Type B pancreatic cell (in vitro differentiated cells): ENCODE data around the gene PREPL. TPM values are rescaled to one million over a fixed set of nuclear protein-coding genes. Genes with fewer than 3 reads are reported as not detected.

ENCODE experiments used
- DNase-seq: peaks from one replicate; pipeline ENCODE4 v3.0.0; 2021; ENCODE audit warnings: mixed read lengths; ENCODE audit not compliant: unreplicated experiment; ENCODE audit errors: extremely low spot score
- H3K27ac Mint-ChIP-seq: 2 replicates; pipeline ENCODE4 v1.8.0; 2021; ENCODE audit warnings: mild to moderate bottlenecking, mixed read lengths
- H3K27me3 Mint-ChIP-seq: 2 replicates; pipeline ENCODE4 v1.8.0; 2021; ENCODE audit warnings: mixed read lengths
- H3K36me3 Mint-ChIP-seq: 2 replicates; pipeline ENCODE4 v1.8.0; 2021; ENCODE audit warnings: mixed read lengths
- H3K4me1 Mint-ChIP-seq: one replicate; pipeline ENCODE4 v1.8.0; 2021; ENCODE audit warnings: mixed read lengths; ENCODE audit not compliant: unreplicated experiment
- H3K4me3 Mint-ChIP-seq: 2 replicates; pipeline ENCODE4 v1.8.0; 2021; ENCODE audit warnings: mild to moderate bottlenecking, mixed read lengths
- H3K9me3 Mint-ChIP-seq: 2 replicates; pipeline ENCODE4 v1.8.0; 2021; ENCODE audit warnings: mixed read lengths
- total RNA-seq: library from RNA; stranded (reverse); gene quantifications from 2 replicates; pipeline ENCODE4 v1.2.1, GENCODE V29; 2021; ENCODE audit warnings: low replicate concordance
- TF ChIP-seq, protein P1 (sequence below): fragments of 200-600 bp; sonication (generic); conservative IDR thresholded peaks from 2 replicates; pipeline ENCODE4 v1.5.0; 2021; ENCODE audit warnings: antibody characterized with exemption, mild to moderate bottlenecking

The PREPL gene
- total RNA-seq, 1 donor from 2014 or later = 42.0 TPM

DNA sequence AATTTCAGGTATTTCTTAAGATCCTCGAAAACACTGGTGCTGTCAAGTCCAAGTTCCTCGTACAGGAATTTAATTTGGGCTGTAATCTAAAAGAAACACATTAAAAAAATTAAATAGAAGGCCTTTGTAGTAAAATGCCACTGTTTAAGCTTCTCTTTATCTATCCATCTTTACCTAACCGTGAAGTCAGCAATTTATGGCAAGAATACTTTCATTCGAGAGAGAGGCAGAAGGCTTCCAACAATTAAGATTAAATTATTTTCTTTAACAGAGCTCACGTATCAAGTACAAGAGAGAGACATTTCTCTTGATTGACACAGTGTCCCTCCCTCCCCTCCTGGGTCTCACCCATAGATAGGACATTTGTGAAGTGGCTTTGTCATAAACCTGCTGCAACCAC, 39.9 kb downstream of the PREPL start:
- no peaks in the 10 kb centered on the region for H3K9me3 Mint-ChIP-seq
- no peaks in the 10 kb centered on the region for H3K4me1 Mint-ChIP-seq
- H3K36me3 Mint-ChIP-seq = peaks cover 35% of the 10 kb centered on the region
- DNase-seq = no peak
- H3K4me3 Mint-ChIP-seq = no peak overlapping the region
- no peak overlapping the region for H3K27ac Mint-ChIP-seq
- TF ChIP-seq, protein P1, sequence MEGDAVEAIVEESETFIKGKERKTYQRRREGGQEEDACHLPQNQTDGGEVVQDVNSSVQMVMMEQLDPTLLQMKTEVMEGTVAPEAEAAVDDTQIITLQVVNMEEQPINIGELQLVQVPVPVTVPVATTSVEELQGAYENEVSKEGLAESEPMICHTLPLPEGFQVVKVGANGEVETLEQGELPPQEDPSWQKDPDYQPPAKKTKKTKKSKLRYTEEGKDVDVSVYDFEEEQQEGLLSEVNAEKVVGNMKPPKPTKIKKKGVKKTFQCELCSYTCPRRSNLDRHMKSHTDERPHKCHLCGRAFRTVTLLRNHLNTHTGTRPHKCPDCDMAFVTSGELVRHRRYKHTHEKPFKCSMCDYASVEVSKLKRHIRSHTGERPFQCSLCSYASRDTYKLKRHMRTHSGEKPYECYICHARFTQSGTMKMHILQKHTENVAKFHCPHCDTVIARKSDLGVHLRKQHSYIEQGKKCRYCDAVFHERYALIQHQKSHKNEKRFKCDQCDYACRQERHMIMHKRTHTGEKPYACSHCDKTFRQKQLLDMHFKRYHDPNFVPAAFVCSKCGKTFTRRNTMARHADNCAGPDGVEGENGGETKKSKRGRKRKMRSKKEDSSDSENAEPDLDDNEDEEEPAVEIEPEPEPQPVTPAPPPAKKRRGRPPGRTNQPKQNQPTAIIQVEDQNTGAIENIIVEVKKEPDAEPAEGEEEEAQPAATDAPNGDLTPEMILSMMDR = no peak
- no peaks in the 10 kb centered on the region for H3K27me3 Mint-ChIP-seq

GRCh38 chr2:44320832-44321231, 40.5 kb downstream of the PREPL start:
- no peaks in the 10 kb centered on the region for H3K4me1 Mint-ChIP-seq
- H3K9me3 Mint-ChIP-seq = no peaks in the 10 kb centered on the region
- H3K36me3 Mint-ChIP-seq = peaks cover 40% of the 10 kb centered on the region
- H3K27ac Mint-ChIP-seq = no peak overlapping the region
- TF ChIP-seq, protein P1 = no peak
- no peak overlapping the region for H3K4me3 Mint-ChIP-seq
- H3K27me3 Mint-ChIP-seq = no peaks in the 10 kb centered on the region
- no peak for DNase-seq

- Mint-ChIP-seq H3K27me3 (no peaks in the 10 kb centered on the region), H3K4me3 (no peak overlapping the region), H3K27ac (no peak overlapping the region), H3K36me3 (peaks cover 42% of the 10 kb centered on the region), H3K9me3 (peaks cover 5% of the 10 kb centered on the region), H3K4me1 (no peaks in the 10 kb centered on the region)
- TF ChIP-seq, protein P1 = no peak
- DNase-seq = no peak
Observed at GRCh38 chr2:44315945-44316344, 45.3 kb downstream of the PREPL start.

GRCh38 chr2:44314362-44314761, 46.9 kb downstream of the PREPL start:
- H3K4me3 Mint-ChIP-seq = no peak overlapping the region
- no peak for DNase-seq
- peaks cover 6% of the 10 kb centered on the region for H3K9me3 Mint-ChIP-seq
- no peaks in the 10 kb centered on the region for H3K27me3 Mint-ChIP-seq
- H3K4me1 Mint-ChIP-seq = no peaks in the 10 kb centered on the region
- H3K27ac Mint-ChIP-seq = no peak overlapping the region
- TF ChIP-seq, protein P1 = no peak
- H3K36me3 Mint-ChIP-seq = peaks cover 52% of the 10 kb centered on the region

- no peaks in the 10 kb centered on the region for H3K27me3 Mint-ChIP-seq
- peaks cover 40% of the 10 kb centered on the region for H3K36me3 Mint-ChIP-seq
- H3K9me3 Mint-ChIP-seq = peaks cover 11% of the 10 kb centered on the region
- TF ChIP-seq, protein P1 = no peak
- H3K27ac Mint-ChIP-seq = no peak overlapping the region
- DNase-seq = no peak
- no peaks in the 10 kb centered on the region for H3K4me1 Mint-ChIP-seq
- no peak overlapping the region for H3K4me3 Mint-ChIP-seq
Observed at GRCh38 chr2:44310287-44310686, 51.0 kb downstream of the PREPL start.

GRCh38 chr2:44305882-44306281, 55.4 kb downstream of the PREPL start:
- H3K27ac Mint-ChIP-seq = no peak overlapping the region
- TF ChIP-seq, protein P1 = no peak
- no peak overlapping the region for H3K4me3 Mint-ChIP-seq
- H3K36me3 Mint-ChIP-seq = peaks cover 13% of the 10 kb centered on the region
- peaks cover 5% of the 10 kb centered on the region for H3K9me3 Mint-ChIP-seq
- H3K4me1 Mint-ChIP-seq = no peaks in the 10 kb centered on the region
- no peaks in the 10 kb centered on the region for H3K27me3 Mint-ChIP-seq
- DNase-seq = no peak
